HG03159 (cell line): ENCODE measurements around the gene GORAB.

Experiments used
- ATAC-seq: cut with Tn5 transposase; IDR thresholded peaks from one replicate; pipeline ENCODE4 v1.9.1; 2021; ENCODE audit warnings: mild to moderate bottlenecking, moderate library complexity; ENCODE audit not compliant: unreplicated experiment

Gene GORAB

GRCh38 chr1:170587253-170587593 lies 55.3 kb downstream of the GORAB start:
- no peak for ATAC-seq

- no peak for ATAC-seq
Measured at GRCh38 chr1:170590921-170591705, 59.1 kb downstream of the GORAB start.

GRCh38 chr1:170592591-170593111 lies 60.7 kb downstream of the GORAB start:
- ATAC-seq = no peak

GRCh38 chr1:170593173-170594011 lies 61.4 kb downstream of the GORAB start:
- no peak for ATAC-seq

GRCh38 chr1:170594066-170594626 lies 62.2 kb downstream of the GORAB start:
- ATAC-seq = no peak

GRCh38 chr1:170596701-170597100 lies 64.7 kb downstream of the GORAB start:
- no peak for ATAC-seq

- ATAC-seq = no peak
Measured at GRCh38 chr1:170598618-170599017, 66.7 kb downstream of the GORAB start.

GRCh38 chr1:170599033-170599432 lies 67.1 kb downstream of the GORAB start:
- ATAC-seq = no peak

GRCh38 chr1:170601866-170602265 lies 69.9 kb downstream of the GORAB start:
- no peak for ATAC-seq
